PC-3 (cell line): Measurements from ENCODE around the gene MED13L. TPM values are rescaled to one million over a fixed set of nuclear protein-coding genes. Genes with fewer than 3 reads are reported as not detected.

ENCODE experiments used
- ATAC-seq: fragments of 200-7000 bp; cut with Tn5 transposase; 2 replicates; pipeline ENCODE4 v1.9.1; 2020; ENCODE audit warnings: mild to moderate bottlenecking, moderate library complexity
- BruUV-seq: library from RNA; stranded (reverse); fragments of 400-500 nt; replicated peaks from 2 replicates; lab custom pipeline; 2021; lab: Mats Ljungman, UMichigan
- CTCF ChIA-PET: fragments of 300-600 bp; sonication (Branson Sonifier 250); formaldehyde crosslinking; loops from one replicate; lab custom pipeline; 2022; ENCODE audit warnings: antibody characterized with exemption; lab: Charles Lee
- POLR2A ChIA-PET: fragments of 300-600 bp; sonication (Branson Sonifier 250); formaldehyde crosslinking; loops from one replicate; lab custom pipeline; 2022; ENCODE audit warnings: antibody characterized with exemption; ENCODE audit not compliant: unreplicated experiment; lab: Charles Lee
- DNase-seq: peaks from one replicate; pipeline ENCODE4 v3.0.0-alpha.2; 2015
- H2AFZ ChIP-seq: fragments of 300-600 bp; sonication (generic); 2 replicates; pipeline ENCODE4 v1.6.0; 2016; ENCODE audit warnings: antibody characterized with exemption, low read length
- H3F3A ChIP-seq: fragments of 300-600 bp; sonication (generic); one replicate; pipeline ENCODE4 v1.6.0; 2017; ENCODE audit warnings: antibody characterized with exemption, low read length, control low read depth, mild to moderate bottlenecking; ENCODE audit not compliant: unreplicated experiment
- H3K27ac ChIP-seq: fragments of 300-600 bp; sonication (generic); 2 replicates; pipeline ENCODE4 v1.5.1; 2016; ENCODE audit warnings: mild to moderate bottlenecking, low read length
- H3K27me3 ChIP-seq: fragments of 300-600 bp; sonication (generic); 2 replicates; pipeline ENCODE4 v1.6.1; 2016; ENCODE audit warnings: low read length, mixed read lengths
- H3K36me3 ChIP-seq: fragments of 300-600 bp; sonication (generic); 2 replicates; pipeline ENCODE4 v1.6.1; 2016; ENCODE audit warnings: low read depth, mixed run types, low read length, mixed read lengths
- H3K4me1 ChIP-seq: fragments of 300-600 bp; sonication (generic); 2 replicates; pipeline ENCODE4 v1.5.1; 2016; ENCODE audit warnings: low read length; ENCODE audit not compliant: insufficient read depth
- H3K4me2 ChIP-seq: fragments of 300-600 bp; sonication (generic); 2 replicates; pipeline ENCODE4 v1.6.0; 2016; ENCODE audit warnings: low read length
- H3K4me3 ChIP-seq: fragments of 300-600 bp; sonication (generic); 2 replicates; pipeline ENCODE4 v1.5.1; 2016; ENCODE audit warnings: mild to moderate bottlenecking, low read length, mixed read lengths
- H3K79me2 ChIP-seq: fragments of 300-600 bp; sonication (generic); 2 replicates; pipeline ENCODE4 v1.6.1; 2017; ENCODE audit warnings: low read length, mixed read lengths
- H3K9ac ChIP-seq: fragments of 300-600 bp; sonication (generic); 2 replicates; pipeline ENCODE4 v1.6.0; 2016; ENCODE audit warnings: mild to moderate bottlenecking, low read length
- H3K9me2 ChIP-seq: fragments of 300-600 bp; sonication (generic); replicated peaks from 2 replicates; pipeline ENCODE4 v1.6.1; 2016; ENCODE audit warnings: mixed run types, low read length, mixed read lengths
- H3K9me3 ChIP-seq: fragments of 300-600 bp; sonication (generic); 2 replicates; pipeline ENCODE4 v1.6.1; 2016; ENCODE audit warnings: low read length, mixed read lengths
- H4K20me1 ChIP-seq: fragments of 300-600 bp; sonication (generic); 2 replicates; pipeline ENCODE4 v1.6.1; 2016; ENCODE audit warnings: low read length, mixed read lengths
- EZH2 ChIP-seq: fragments of 300-600 bp; sonication (generic); IDR thresholded peaks from one replicate; pipeline ENCODE4 v1.6.1; 2017; ENCODE audit warnings: antibody characterized with exemption, mild to moderate bottlenecking, low read length; ENCODE audit not compliant: unreplicated experiment
- EZH2phosphoT487 ChIP-seq: fragments of 300-600 bp; sonication (generic); IDR thresholded peaks from 2 replicates; pipeline ENCODE4 v1.6.1; 2018; ENCODE audit warnings: mild to moderate bottlenecking, antibody characterized with exemption, low read length, borderline replicate concordance
- intact Hi-C: fragments of 100-400 bp; cut with micrococcal nuclease; formaldehyde crosslinking; loops from 2 replicates; pipeline ENCODE4 v1.9.0; 2023
- total RNA-seq: library from RNA; depleted of rRNA; stranded (reverse); fragments of >200 nt; gene quantifications from 2 replicates; pipeline ENCODE4 v1.2.3, GENCODE V29; 2014
- TF ChIP-seq, protein P1 (sequence below): fragments of 300-600 bp; sonication (generic); conservative IDR thresholded peaks from 2 replicates; pipeline ENCODE4 v1.5.1; 2017; ENCODE audit warnings: antibody characterized with exemption, low read depth, mild to moderate bottlenecking, low read length

Gene MED13L
- total RNA-seq, 1 experiment from 2014 or later = 61.2 TPM

DNA sequence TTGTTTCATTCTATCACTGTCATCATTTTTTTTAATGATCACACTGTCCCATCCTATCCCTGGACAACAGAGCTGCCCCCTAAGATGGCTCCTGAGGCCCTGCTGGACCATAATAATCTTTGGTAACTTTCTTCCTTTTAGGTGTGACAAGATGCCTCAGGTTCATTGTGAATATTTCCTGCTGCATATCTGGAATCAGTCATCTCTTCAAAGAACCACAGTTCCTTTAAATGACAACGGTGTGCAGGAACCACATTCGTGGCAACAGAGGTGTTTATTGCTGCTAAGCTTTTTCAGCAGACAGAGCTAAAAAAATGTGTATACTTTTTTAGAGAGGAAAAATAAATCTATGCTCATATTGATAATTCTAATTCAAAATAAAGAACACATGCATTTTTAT is 312.9 kb downstream of the MED13L start:
- peaks cover 48% of the 10 kb centered on the region for H3K36me3 ChIP-seq
- CTCF ChIA-PET = no interaction called here

DNA sequence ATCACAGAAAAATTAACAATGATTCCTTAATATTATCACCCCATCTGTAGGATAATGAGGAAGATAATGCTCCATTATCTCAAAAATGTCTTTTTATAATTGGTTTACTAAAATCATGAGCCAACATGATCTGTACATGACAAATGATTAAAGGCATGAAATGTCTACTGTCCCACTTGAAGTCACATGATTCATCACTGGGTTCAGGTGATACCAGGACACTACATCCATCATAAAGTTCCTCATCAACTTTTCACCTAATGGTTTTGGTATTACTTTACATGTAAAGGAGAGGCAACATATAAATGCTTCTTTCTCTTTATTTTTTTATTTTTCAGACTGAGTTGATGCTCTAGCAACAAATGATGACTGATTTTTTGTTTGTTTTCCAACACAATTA is 313.3 kb downstream of the MED13L start:
- ATAC-seq (no peak), DNase-seq (no peak)
- Histone ChIP-seq H4K20me1 (no peaks in the 10 kb centered on the region), H3K9me3 (no peaks in the 10 kb centered on the region), H2AFZ (no peak overlapping the region), H3K79me2 (no peaks in the 10 kb centered on the region), H3F3A (no peaks in the 10 kb centered on the region), H3K4me1 (0 out of 2 replicates have a peak, but pooled peaks cover 5% of the 10 kb centered on the region), H3K27me3 (no peaks in the 10 kb centered on the region), H3K27ac (no peak overlapping the region), H3K9me2 (no peaks in the 10 kb centered on the region), H3K36me3 (peaks cover 48% of the 10 kb centered on the region), H3K9ac (no peak overlapping the region), H3K4me2 (no peak overlapping the region), H3K4me3 (no peak overlapping the region)
- CTCF ChIA-PET = no interaction called here
- no TSS peak for BruUV-seq
- POLR2A ChIA-PET = interaction anchor here (0.5 kb wide), 1 partner anchor 894 kb away, joined by 3 read pairs; no protein-coding TSS in a partner anchor
- intact Hi-C loops = no loop called here
- TF ChIP-seq EZH2phosphoT487 (no peak), EZH2 (no peak)
- TF ChIP-seq, protein P1, sequence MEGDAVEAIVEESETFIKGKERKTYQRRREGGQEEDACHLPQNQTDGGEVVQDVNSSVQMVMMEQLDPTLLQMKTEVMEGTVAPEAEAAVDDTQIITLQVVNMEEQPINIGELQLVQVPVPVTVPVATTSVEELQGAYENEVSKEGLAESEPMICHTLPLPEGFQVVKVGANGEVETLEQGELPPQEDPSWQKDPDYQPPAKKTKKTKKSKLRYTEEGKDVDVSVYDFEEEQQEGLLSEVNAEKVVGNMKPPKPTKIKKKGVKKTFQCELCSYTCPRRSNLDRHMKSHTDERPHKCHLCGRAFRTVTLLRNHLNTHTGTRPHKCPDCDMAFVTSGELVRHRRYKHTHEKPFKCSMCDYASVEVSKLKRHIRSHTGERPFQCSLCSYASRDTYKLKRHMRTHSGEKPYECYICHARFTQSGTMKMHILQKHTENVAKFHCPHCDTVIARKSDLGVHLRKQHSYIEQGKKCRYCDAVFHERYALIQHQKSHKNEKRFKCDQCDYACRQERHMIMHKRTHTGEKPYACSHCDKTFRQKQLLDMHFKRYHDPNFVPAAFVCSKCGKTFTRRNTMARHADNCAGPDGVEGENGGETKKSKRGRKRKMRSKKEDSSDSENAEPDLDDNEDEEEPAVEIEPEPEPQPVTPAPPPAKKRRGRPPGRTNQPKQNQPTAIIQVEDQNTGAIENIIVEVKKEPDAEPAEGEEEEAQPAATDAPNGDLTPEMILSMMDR = no peak

More for the DNA sequence above, 312.9 kb downstream of the MED13L start:
- H2AFZ ChIP-seq = no peak overlapping the region
- no peaks in the 10 kb centered on the region for H3K79me2 ChIP-seq
- no peaks in the 10 kb centered on the region for H3K27me3 ChIP-seq
- intact Hi-C loops = no loop called here
- H3K4me2 ChIP-seq = no peak overlapping the region
- DNase-seq = no peak
- H3K9ac ChIP-seq = no peak overlapping the region
- H3K4me1 ChIP-seq = 0 out of 2 replicates have a peak, but pooled peaks cover 5% of the 10 kb centered on the region
- no peaks in the 10 kb centered on the region for H3F3A ChIP-seq
- POLR2A ChIA-PET = interaction anchor here (0.5 kb wide), 1 partner anchor 893 kb away, joined by 3 read pairs; no protein-coding TSS in a partner anchor
- ATAC-seq = no peak
- H3K9me2 ChIP-seq = no peaks in the 10 kb centered on the region
- BruUV-seq = no TSS peak
- no peak overlapping the region for H3K4me3 ChIP-seq
- no peak overlapping the region for H3K27ac ChIP-seq
- no peaks in the 10 kb centered on the region for H3K9me3 ChIP-seq
- H4K20me1 ChIP-seq = no peaks in the 10 kb centered on the region
- TF ChIP-seq, protein P1 = no peak
- TF ChIP-seq EZH2 (no peak), EZH2phosphoT487 (no peak)

DNA sequence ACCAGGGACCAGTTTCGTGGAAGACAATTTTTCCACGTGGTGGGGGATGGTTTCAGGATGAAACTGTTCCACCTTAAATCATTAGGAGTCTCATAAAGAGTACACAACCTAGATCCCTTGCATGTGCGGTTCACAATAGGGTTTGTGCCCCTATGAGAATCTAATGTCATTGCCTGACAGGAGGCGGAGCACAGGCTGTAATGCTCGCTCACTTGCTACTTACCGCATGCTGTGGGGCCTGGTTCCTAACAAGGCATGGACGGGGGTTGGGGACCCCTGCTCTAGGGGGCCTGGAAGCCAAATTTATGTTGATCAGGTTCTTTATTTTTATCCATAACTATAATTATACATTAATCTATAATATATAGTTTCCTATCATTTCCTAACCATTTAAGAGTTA is 315.3 kb downstream of the MED13L start:
- Histone ChIP-seq H3K9ac (no peak overlapping the region), H3K4me1 (0 out of 2 replicates have a peak, but pooled peaks cover 5% of the 10 kb centered on the region), H3K36me3 (peaks cover 46% of the 10 kb centered on the region), H3K4me2 (no peak overlapping the region), H3K27ac (no peak overlapping the region), H2AFZ (no peak overlapping the region), H4K20me1 (no peaks in the 10 kb centered on the region), H3K4me3 (no peak overlapping the region), H3F3A (no peaks in the 10 kb centered on the region), H3K27me3 (no peaks in the 10 kb centered on the region), H3K9me2 (no peaks in the 10 kb centered on the region), H3K79me2 (no peaks in the 10 kb centered on the region), H3K9me3 (no peaks in the 10 kb centered on the region)
- no peak for DNase-seq
- intact Hi-C loops = no loop called here
- no peak for TF ChIP-seq EZH2
- TF ChIP-seq, protein P1 = no peak
- TF ChIP-seq EZH2phosphoT487 = no peak
- no TSS peak for BruUV-seq
- ATAC-seq = no peak
- ChIA-PET CTCF (no interaction called here), POLR2A (no interaction called here)
